Uterus (tissue), 2 donors: ENCODE measurements around the gene PPFIA4.
A peak's percentile ranks its signal among the peaks of the same experiment; 100 is the strongest.

ENCODE experiments used
- POLR2A ChIP-seq, 2 donors: fragments of 450-650 bp; IDR thresholded peaks; one replicate each; pipeline ENCODE4 v1.6.1; 2016; ENCODE audit warnings: antibody characterized with exemption in 2 of 2, mild to moderate bottlenecking in 1 of 2, moderate library complexity in 1 of 2
- TF ChIP-seq, protein P1 (sequence below), 4 experiments: fragments of 200-600 bp in 2 of 4; fragments of 450-650 bp in 2 of 4; sonication (generic) in 2 of 4; IDR thresholded peaks; one replicate each; pipeline ENCODE4 v1.5.1; 2016 to 2019; ENCODE audit warnings: antibody characterized with exemption in 4 of 4, mild to moderate bottlenecking in 2 of 4, moderate library complexity in 1 of 4

DNA sequence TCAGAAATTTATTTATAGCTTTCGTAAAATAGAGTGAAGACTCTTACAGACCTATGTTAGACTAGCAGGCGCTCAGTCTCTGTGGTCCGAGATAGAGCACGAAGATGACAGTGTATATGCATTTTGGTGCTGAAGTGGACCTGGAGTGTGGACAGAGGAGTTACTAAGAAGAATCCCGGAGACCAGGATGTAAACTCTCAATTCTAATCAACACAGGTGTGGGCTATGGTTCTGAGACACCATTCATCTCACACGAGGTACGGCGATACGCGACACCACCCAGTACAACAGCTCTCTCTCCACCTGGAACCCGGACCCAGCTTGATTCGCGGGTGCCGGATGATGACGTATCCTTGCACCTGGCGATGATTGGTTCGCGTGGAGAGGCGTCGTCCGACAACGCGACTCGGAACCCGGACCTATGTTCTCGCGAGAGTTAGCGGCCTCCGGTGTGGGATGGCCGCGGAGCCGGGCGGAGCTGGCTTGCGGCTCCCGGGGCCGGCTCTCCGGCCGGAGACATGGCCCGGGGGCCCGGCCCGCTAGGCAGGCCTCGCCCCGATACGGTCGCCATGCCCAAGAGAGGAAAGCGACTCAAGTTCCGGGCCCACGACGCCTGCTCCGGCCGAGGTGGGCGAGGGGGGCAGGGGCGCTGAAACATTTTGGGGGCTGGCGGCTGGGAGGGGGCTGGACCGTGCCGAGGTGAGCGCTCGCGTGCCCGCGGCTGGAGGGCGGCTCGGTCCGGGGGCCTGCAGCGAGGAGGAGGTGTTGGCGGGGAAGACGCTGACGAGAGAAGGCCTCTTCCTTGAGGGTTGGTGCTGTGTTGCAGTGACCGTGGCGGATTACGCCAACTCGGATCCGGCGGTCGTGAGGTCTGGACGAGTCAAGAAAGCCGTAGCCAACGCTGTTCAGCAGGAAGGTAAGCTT is 19.1 kb upstream of the PPFIA4 start, which contains the start of gene TMEM183A:
- TF ChIP-seq, protein P1, sequence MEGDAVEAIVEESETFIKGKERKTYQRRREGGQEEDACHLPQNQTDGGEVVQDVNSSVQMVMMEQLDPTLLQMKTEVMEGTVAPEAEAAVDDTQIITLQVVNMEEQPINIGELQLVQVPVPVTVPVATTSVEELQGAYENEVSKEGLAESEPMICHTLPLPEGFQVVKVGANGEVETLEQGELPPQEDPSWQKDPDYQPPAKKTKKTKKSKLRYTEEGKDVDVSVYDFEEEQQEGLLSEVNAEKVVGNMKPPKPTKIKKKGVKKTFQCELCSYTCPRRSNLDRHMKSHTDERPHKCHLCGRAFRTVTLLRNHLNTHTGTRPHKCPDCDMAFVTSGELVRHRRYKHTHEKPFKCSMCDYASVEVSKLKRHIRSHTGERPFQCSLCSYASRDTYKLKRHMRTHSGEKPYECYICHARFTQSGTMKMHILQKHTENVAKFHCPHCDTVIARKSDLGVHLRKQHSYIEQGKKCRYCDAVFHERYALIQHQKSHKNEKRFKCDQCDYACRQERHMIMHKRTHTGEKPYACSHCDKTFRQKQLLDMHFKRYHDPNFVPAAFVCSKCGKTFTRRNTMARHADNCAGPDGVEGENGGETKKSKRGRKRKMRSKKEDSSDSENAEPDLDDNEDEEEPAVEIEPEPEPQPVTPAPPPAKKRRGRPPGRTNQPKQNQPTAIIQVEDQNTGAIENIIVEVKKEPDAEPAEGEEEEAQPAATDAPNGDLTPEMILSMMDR (IDR thresholded peaks at IDR 0.05) = no peak
- peak; percentile 91 to 94 for TF ChIP-seq POLR2A (IDR thresholded peaks at IDR 0.05)
